NCI-H460 (cell line): Measurements from ENCODE around the gene KCNE1. TPM values are rescaled to one million over a fixed set of nuclear protein-coding genes. Genes with fewer than 3 reads are reported as not detected.

Source experiments
- DNase-seq: peaks from one replicate; pipeline ENCODE4 v3.0.0-alpha.2; 2016; ENCODE audit warnings: low read depth; ENCODE audit errors: extremely low read depth
- total RNA-seq: library from RNA; depleted of rRNA; stranded (reverse); fragments of >200 nt; shearing (Covaris generic); gene quantifications from 2 replicates; pipeline ENCODE4 v1.2.3, GENCODE V29; 2014

The KCNE1 gene
- total RNA-seq, 1 experiment from 2014 or later, result not detected

GRCh38 chr21:34536820-34537219, 24.8 kb upstream of the KCNE1 start:
- no peak for DNase-seq

- DNase-seq, result no peak
Measured at GRCh38 chr21:34536311-34536710, 24.3 kb upstream of the KCNE1 start.

- DNase-seq, result no peak
Measured at GRCh38 chr21:34535886-34536285, 23.9 kb upstream of the KCNE1 start.

GRCh38 chr21:34534522-34534921, 22.5 kb upstream of the KCNE1 start:
- DNase-seq, result no peak

GRCh38 chr21:34533938-34534337, 21.9 kb upstream of the KCNE1 start:
- no peak for DNase-seq

- no peak for DNase-seq
Measured at GRCh38 chr21:34531399-34531798, 19.4 kb upstream of the KCNE1 start.

- DNase-seq, result no peak
Measured at GRCh38 chr21:34530261-34530660, 18.3 kb upstream of the KCNE1 start.

GRCh38 chr21:34528131-34528561, 16.1 kb upstream of the KCNE1 start:
- DNase-seq, result no peak

- peak; percentile 86 for DNase-seq
Measured at GRCh38 chr21:34526618-34527290, 14.7 kb upstream of the KCNE1 start.

- no peak for DNase-seq
Measured at GRCh38 chr21:34526241-34526617, 14.2 kb upstream of the KCNE1 start.

GRCh38 chr21:34524646-34525601, 12.9 kb upstream of the KCNE1 start:
- DNase-seq, result no peak

- no peak for DNase-seq
Measured at GRCh38 chr21:34523019-34523555, 11.1 kb upstream of the KCNE1 start.

GRCh38 chr21:34522284-34522683, 10.3 kb upstream of the KCNE1 start:
- no peak for DNase-seq

GRCh38 chr21:34521561-34521960, 9.6 kb upstream of the KCNE1 start:
- no peak for DNase-seq

GRCh38 chr21:34520764-34521508, 8.9 kb upstream of the KCNE1 start:
- DNase-seq, result no peak

GRCh38 chr21:34520281-34520680, 8.3 kb upstream of the KCNE1 start:
- no peak for DNase-seq

GRCh38 chr21:34519694-34520093, 7.7 kb upstream of the KCNE1 start:
- DNase-seq, result no peak

- DNase-seq, result no peak
Measured at GRCh38 chr21:34519016-34519415, 7.0 kb upstream of the KCNE1 start.

GRCh38 chr21:34518301-34518700, 6.3 kb upstream of the KCNE1 start:
- DNase-seq, result no peak

GRCh38 chr21:34517491-34518245, 5.7 kb upstream of the KCNE1 start:
- no peak for DNase-seq
